Measurements from ENCODE around the gene ZNF784.

ZNF784 gene

GRCh38 chr19:55590617-55591016, 33.7 kb downstream of the ZNF784 start:
- 81% methylated on average over 10 of the region's 10 CpGs for WGBS
- Histone ChIP-seq H2BK12ac (ENCODE audit: low read length in 2 of 2) (no peak overlapping the region), H3K14ac (ENCODE audit: low read length in 2 of 2) (no peak overlapping the region), H3K27me3 (ENCODE audit: control insufficient read depth in 1 of 2, insufficient read depth in 1 of 2, low read length in 2 of 2) (no peaks in the 10 kb centered on the region), H3K9me3 (ENCODE audit: control insufficient read depth, low read length) (no peaks in the 10 kb centered on the region), H4K8ac (ENCODE audit: low read length) (no peak overlapping the region), H3K27ac (ENCODE audit: low read length, poor library complexity, severe bottlenecking) (no peak overlapping the region), H3K18ac (ENCODE audit: low read depth in 1 of 2, low read length in 2 of 2) (no peak overlapping the region), H3K23ac (ENCODE audit: low read length in 2 of 2) (no peak overlapping the region), H3K9ac (ENCODE audit: low read length) (no peak overlapping the region), H2BK5ac (ENCODE audit: low read depth, low read length, poor library complexity, severe bottlenecking) (no peak overlapping the region), H3K4me3 (ENCODE audit: insufficient read depth in 1 of 2, low read depth in 1 of 2, low read length in 2 of 2) (no peak overlapping the region), H3K4me1 (ENCODE audit: control insufficient read depth, insufficient read depth, low read depth, low read length) (peaks cover 17% of the 10 kb centered on the region), H3K36me3 (ENCODE audit: control insufficient read depth in 1 of 2, insufficient read depth in 2 of 2, low read depth in 1 of 2, low read length in 2 of 2) (peaks cover 21 to 40% of the 10 kb centered on the region in 2 experiments), H2AK5ac (ENCODE audit: low read length, severe bottlenecking) (peak overlapping the region; percentile 27), H3K4ac (ENCODE audit: low read depth in 1 of 2, low read length in 2 of 2) (no peak overlapping the region), H2BK120ac (ENCODE audit: low read depth, low read length) (no peak overlapping the region), H4K91ac (ENCODE audit: low read length) (no peak overlapping the region), H2BK15ac (ENCODE audit: low read depth, poor library complexity, severe bottlenecking) (no peak overlapping the region), H2AFZ (ENCODE audit: low read depth, low read length) (no peak overlapping the region), H3K79me1 (replicated peaks; ENCODE audit: low read length, poor library complexity, severe bottlenecking) (peaks cover 9% of the 10 kb centered on the region), H3K4me2 (ENCODE audit: low read length, poor library complexity, severe bottlenecking) (no peak overlapping the region)
- DNase-seq = peak; percentile 24

DNA sequence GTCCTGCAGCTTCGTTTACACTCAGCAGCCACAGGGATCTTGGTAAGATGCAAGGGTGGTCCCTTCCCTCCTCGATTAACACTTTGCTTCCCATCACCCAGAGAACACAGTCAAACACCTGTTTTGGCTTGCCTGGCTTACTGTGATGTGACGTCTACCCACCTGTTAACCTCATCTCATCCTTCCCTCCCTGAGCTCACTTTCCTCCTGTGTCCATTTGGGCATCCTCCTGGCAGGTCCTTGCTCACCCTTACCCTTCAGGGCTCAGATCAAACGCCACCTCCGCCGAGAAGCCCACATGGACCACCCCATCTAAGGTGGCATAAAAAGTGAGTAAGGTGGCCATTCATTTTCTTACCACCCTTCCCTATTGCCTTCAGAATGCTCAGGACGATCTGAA, 34.3 kb downstream of the ZNF784 start:
- no peak overlapping the region for H3K14ac ChIP-seq (ENCODE audit: low read length in 2 of 2)
- no peaks in the 10 kb centered on the region for H3K9me3 ChIP-seq (ENCODE audit: control insufficient read depth, low read length)
- H3K4me3 ChIP-seq (ENCODE audit: insufficient read depth in 1 of 2, low read depth in 1 of 2, low read length in 2 of 2) = no peak overlapping the region
- no peak overlapping the region for H4K91ac ChIP-seq (ENCODE audit: low read length)
- peak overlapping the region; percentile 34 for H2AK5ac ChIP-seq (ENCODE audit: low read length, severe bottlenecking)
- no peak overlapping the region for H2BK120ac ChIP-seq (ENCODE audit: low read depth, low read length)
- H3K36me3 ChIP-seq (ENCODE audit: control insufficient read depth in 1 of 2, insufficient read depth in 2 of 2, low read depth in 1 of 2, low read length in 2 of 2) = peaks cover 16 to 35% of the 10 kb centered on the region in 2 experiments
- H3K4me2 ChIP-seq (ENCODE audit: low read length, poor library complexity, severe bottlenecking) = no peak overlapping the region
- H3K18ac ChIP-seq (ENCODE audit: low read depth in 1 of 2, low read length in 2 of 2) = no peak overlapping the region
- H3K27me3 ChIP-seq (ENCODE audit: control insufficient read depth in 1 of 2, insufficient read depth in 1 of 2, low read length in 2 of 2) = no peaks in the 10 kb centered on the region
- peak overlapping the region in 1 of 2 experiments; percentile 15 for H2BK12ac ChIP-seq (ENCODE audit: low read length in 2 of 2)
- H3K4ac ChIP-seq (ENCODE audit: low read depth in 1 of 2, low read length in 2 of 2) = no peak overlapping the region
- H4K8ac ChIP-seq (ENCODE audit: low read length) = no peak overlapping the region
- H3K23ac ChIP-seq (ENCODE audit: low read length in 2 of 2) = no peak overlapping the region
- no peak overlapping the region for H2BK5ac ChIP-seq (ENCODE audit: low read depth, low read length, poor library complexity, severe bottlenecking)
- H2BK15ac ChIP-seq (ENCODE audit: low read depth, poor library complexity, severe bottlenecking) = no peak overlapping the region
- H3K79me1 ChIP-seq (replicated peaks; ENCODE audit: low read length, poor library complexity, severe bottlenecking) = peaks cover 7% of the 10 kb centered on the region
- H3K4me1 ChIP-seq (ENCODE audit: control insufficient read depth, insufficient read depth, low read depth, low read length) = peaks cover 20% of the 10 kb centered on the region
- no peak for DNase-seq
- WGBS = 65% methylated on average over 7 of the region's 7 CpGs
- H2AFZ ChIP-seq (ENCODE audit: low read depth, low read length) = no peak overlapping the region
- no peak overlapping the region for H3K9ac ChIP-seq (ENCODE audit: low read length)
- H3K27ac ChIP-seq (ENCODE audit: low read length, poor library complexity, severe bottlenecking) = no peak overlapping the region

DNA sequence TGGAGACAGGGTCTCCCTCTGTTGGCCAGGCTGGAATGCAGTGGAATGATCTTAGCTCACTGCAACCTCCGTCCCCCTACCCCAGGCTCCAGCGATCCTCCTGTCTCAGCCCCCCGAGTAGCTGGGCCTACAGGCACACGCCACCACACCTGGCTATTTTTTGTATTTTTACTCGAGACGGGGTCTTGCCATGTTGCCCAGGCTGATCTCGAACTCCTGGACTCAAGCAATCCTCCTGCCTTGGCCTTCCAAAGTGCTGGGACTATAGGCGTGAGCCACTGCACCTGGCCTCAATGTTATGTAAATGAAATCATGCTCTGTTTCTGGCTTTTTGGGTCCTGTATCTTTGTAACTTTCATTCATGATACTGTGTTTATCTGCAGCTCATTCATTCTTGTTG, 35.6 kb downstream of the ZNF784 start:
- 91% methylated on average over 8 of the region's 8 CpGs for WGBS

GRCh38 chr19:55586976-55587668, 37.2 kb downstream of the ZNF784 start:
- Histone ChIP-seq H3K9me3 (ENCODE audit: control insufficient read depth, low read length) (no peaks in the 10 kb centered on the region), H2AK5ac (ENCODE audit: low read length, severe bottlenecking) (peak overlapping the region; percentile 5), H2AFZ (ENCODE audit: low read depth, low read length) (peak overlapping the region; percentile 86), H3K79me1 (replicated peaks; ENCODE audit: low read length, poor library complexity, severe bottlenecking) (no peaks in the 10 kb centered on the region), H3K4ac (ENCODE audit: low read depth in 1 of 2, low read length in 2 of 2) (peak overlapping the region; percentile 13 to 95), H4K8ac (ENCODE audit: low read length) (peak overlapping the region; percentile 93), H3K9ac (ENCODE audit: low read length) (peak overlapping the region; percentile 69), H4K91ac (ENCODE audit: low read length) (no peak overlapping the region), H3K36me3 (ENCODE audit: control insufficient read depth in 1 of 2, insufficient read depth in 2 of 2, low read depth in 1 of 2, low read length in 2 of 2) (peaks cover 4 to 10% of the 10 kb centered on the region in 2 experiments), H3K14ac (ENCODE audit: low read length in 2 of 2) (no peak overlapping the region), H3K4me2 (ENCODE audit: low read length, poor library complexity, severe bottlenecking) (peak overlapping the region; percentile 95), H2BK12ac (ENCODE audit: low read length in 2 of 2) (peak overlapping the region; percentile 49 to 73), H3K18ac (ENCODE audit: low read depth in 1 of 2, low read length in 2 of 2) (peak overlapping the region; percentile 81 to 86), H3K27ac (ENCODE audit: low read length, poor library complexity, severe bottlenecking) (peak overlapping the region; percentile 99), H3K4me3 (ENCODE audit: insufficient read depth in 1 of 2, low read depth in 1 of 2, low read length in 2 of 2) (peak overlapping the region; percentile 30 to 78), H3K4me1 (ENCODE audit: control insufficient read depth, insufficient read depth, low read depth, low read length) (peaks cover 28% of the 10 kb centered on the region), H2BK120ac (ENCODE audit: low read depth, low read length) (no peak overlapping the region), H2BK15ac (ENCODE audit: low read depth, poor library complexity, severe bottlenecking) (peak overlapping the region; percentile 86), H3K23ac (ENCODE audit: low read length in 2 of 2) (peak overlapping the region in 1 of 2 experiments; percentile 53), H2BK5ac (ENCODE audit: low read depth, low read length, poor library complexity, severe bottlenecking) (peak overlapping the region; percentile 34), H3K27me3 (ENCODE audit: control insufficient read depth in 1 of 2, insufficient read depth in 1 of 2, low read length in 2 of 2) (no peaks in the 10 kb centered on the region)
- WGBS = 2% methylated on average over 30 of the region's 40 CpGs
- DNase-seq = peak; percentile 93

More for the DNA sequence above, 35.6 kb downstream of the ZNF784 start:
- no peak overlapping the region for H3K27ac ChIP-seq (ENCODE audit: low read length, poor library complexity, severe bottlenecking)
- H3K14ac ChIP-seq (ENCODE audit: low read length in 2 of 2) = no peak overlapping the region
- H2BK5ac ChIP-seq (ENCODE audit: low read depth, low read length, poor library complexity, severe bottlenecking) = no peak overlapping the region
- H3K18ac ChIP-seq (ENCODE audit: low read depth in 1 of 2, low read length in 2 of 2) = no peak overlapping the region
- H3K9me3 ChIP-seq (ENCODE audit: control insufficient read depth, low read length) = no peaks in the 10 kb centered on the region
- H3K79me1 ChIP-seq (replicated peaks; ENCODE audit: low read length, poor library complexity, severe bottlenecking) = peaks cover 6% of the 10 kb centered on the region
- no peak overlapping the region for H2AFZ ChIP-seq (ENCODE audit: low read depth, low read length)
- peaks cover 24% of the 10 kb centered on the region for H3K4me1 ChIP-seq (ENCODE audit: control insufficient read depth, insufficient read depth, low read depth, low read length)
- H4K91ac ChIP-seq (ENCODE audit: low read length) = no peak overlapping the region
- H2AK5ac ChIP-seq (ENCODE audit: low read length, severe bottlenecking) = no peak overlapping the region
- no peak overlapping the region for H3K23ac ChIP-seq (ENCODE audit: low read length in 2 of 2)
- no peak overlapping the region for H4K8ac ChIP-seq (ENCODE audit: low read length)
- no peak overlapping the region for H3K4me3 ChIP-seq (ENCODE audit: insufficient read depth in 1 of 2, low read depth in 1 of 2, low read length in 2 of 2)
- no peak overlapping the region for H3K9ac ChIP-seq (ENCODE audit: low read length)
- no peak overlapping the region for H3K4me2 ChIP-seq (ENCODE audit: low read length, poor library complexity, severe bottlenecking)
- DNase-seq = no peak
- no peaks in the 10 kb centered on the region for H3K27me3 ChIP-seq (ENCODE audit: control insufficient read depth in 1 of 2, insufficient read depth in 1 of 2, low read length in 2 of 2)
- no peak overlapping the region for H2BK15ac ChIP-seq (ENCODE audit: low read depth, poor library complexity, severe bottlenecking)
- no peak overlapping the region for H3K4ac ChIP-seq (ENCODE audit: low read depth in 1 of 2, low read length in 2 of 2)
- H2BK120ac ChIP-seq (ENCODE audit: low read depth, low read length) = no peak overlapping the region
- H3K36me3 ChIP-seq (ENCODE audit: control insufficient read depth in 1 of 2, insufficient read depth in 2 of 2, low read depth in 1 of 2, low read length in 2 of 2) = peaks cover 8 to 26% of the 10 kb centered on the region in 2 experiments
- H2BK12ac ChIP-seq (ENCODE audit: low read length in 2 of 2) = no peak overlapping the region

All from mesenchymal stem cell (in vitro differentiated cells and primary cell).